Measurements from ENCODE around the gene E2F6.
A peak's percentile ranks its signal among the peaks of the same experiment; 100 is the strongest.

E2F6 gene

GRCh38 chr2:11465485-11466306 lies at the start of gene E2F6:
Gene E2F6 (minus strand): TSS chr2:11466161. CDS start chr2:11465879, 282 bp downstream.
- Histone ChIP-seq H3K9me3 (ENCODE audit: control insufficient read depth in 5 of 5, low read length in 5 of 5) (no peaks in the 10 kb centered on the region), H3K27me3 (ENCODE audit: control insufficient read depth in 5 of 5, insufficient read depth in 4 of 5, low read length in 5 of 5) (peaks cover 0 to 3% (median 0%) of the 10 kb centered on the region in 5 donors), H3K4me1 (ENCODE audit: control insufficient read depth in 5 of 5, insufficient read depth in 5 of 5, low read length in 5 of 5) (peaks cover 3 to 43% (median 36%) of the 10 kb centered on the region in 5 donors), H3K36me3 (ENCODE audit: control insufficient read depth in 5 of 5, insufficient read depth in 5 of 5, low read length in 5 of 5) (peaks cover 2 to 11% (median 5%) of the 10 kb centered on the region in 5 donors), H3K4me3 (ENCODE audit: low read depth in 1 of 5, low read length in 5 of 5) (peak within 1 kb of the TSS; percentile 57 to 81 (median 78)), H3K9ac (ENCODE audit: low read length in 5 of 5) (peak within 1 kb of the TSS in 4 of 5 donors; percentile 54 to 87 (median 78)), H3K27ac (ENCODE audit: low read depth, low read length) (peak within 1 kb of the TSS; percentile 80)

- Histone ChIP-seq H3K27ac (ENCODE audit: low read depth, low read length) (no peak overlapping the region), H3K36me3 (ENCODE audit: control insufficient read depth in 5 of 5, insufficient read depth in 5 of 5, low read length in 5 of 5) (no peaks in the 10 kb centered on the region), H3K4me1 (ENCODE audit: control insufficient read depth in 5 of 5, insufficient read depth in 5 of 5, low read length in 5 of 5) (no peaks in the 10 kb centered on the region), H3K27me3 (ENCODE audit: control insufficient read depth in 5 of 5, insufficient read depth in 4 of 5, low read length in 5 of 5) (peaks cover 0 to 7% (median 0%) of the 10 kb centered on the region in 5 donors), H3K4me3 (ENCODE audit: low read depth in 1 of 5, low read length in 5 of 5) (no peak overlapping the region), H3K9ac (ENCODE audit: low read length in 5 of 5) (no peak overlapping the region), H3K9me3 (ENCODE audit: control insufficient read depth in 5 of 5, low read length in 5 of 5) (peaks cover 0 to 5% (median 0%) of the 10 kb centered on the region in 5 donors)
Observed at GRCh38 chr2:11515490-11515981, 49.6 kb upstream of the E2F6 start.

DNA sequence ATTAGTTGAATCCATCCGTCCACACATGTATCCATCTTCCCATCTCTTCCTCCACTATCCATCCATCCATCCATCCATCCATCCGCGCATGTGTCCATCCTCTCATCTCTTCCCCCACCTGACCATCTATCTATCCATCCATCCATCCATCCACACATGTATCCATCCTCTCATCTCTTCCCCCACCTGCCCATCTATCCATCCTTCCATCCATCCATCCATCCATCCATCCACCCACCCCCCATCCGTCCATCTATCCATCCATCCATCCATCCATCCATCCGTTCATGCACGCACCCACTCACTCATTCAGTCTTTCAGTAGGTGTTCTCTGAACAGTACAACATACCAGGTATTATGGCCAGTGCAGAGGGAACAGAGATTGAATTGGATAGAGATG lies 48.9 kb upstream of the E2F6 start:
- Histone ChIP-seq H3K36me3 (ENCODE audit: control insufficient read depth in 5 of 5, insufficient read depth in 5 of 5, low read length in 5 of 5) (no peaks in the 10 kb centered on the region), H3K9me3 (ENCODE audit: control insufficient read depth in 5 of 5, low read length in 5 of 5) (peaks cover 0 to 2% (median 0%) of the 10 kb centered on the region in 5 donors), H3K27ac (ENCODE audit: low read depth, low read length) (no peak overlapping the region)

GRCh38 chr2:11514081-11514730 lies 48.2 kb upstream of the E2F6 start:
- Histone ChIP-seq H3K27me3 (ENCODE audit: control insufficient read depth in 5 of 5, insufficient read depth in 4 of 5, low read length in 5 of 5) (peaks cover 0 to 7% (median 0%) of the 10 kb centered on the region in 5 donors), H3K27ac (ENCODE audit: low read depth, low read length) (no peak overlapping the region), H3K4me3 (ENCODE audit: low read depth in 1 of 5, low read length in 5 of 5) (no peak overlapping the region), H3K4me1 (ENCODE audit: control insufficient read depth in 5 of 5, insufficient read depth in 5 of 5, low read length in 5 of 5) (no peaks in the 10 kb centered on the region), H3K9ac (ENCODE audit: low read length in 5 of 5) (no peak overlapping the region), H3K36me3 (ENCODE audit: control insufficient read depth in 5 of 5, insufficient read depth in 5 of 5, low read length in 5 of 5) (no peaks in the 10 kb centered on the region), H3K9me3 (ENCODE audit: control insufficient read depth in 5 of 5, low read length in 5 of 5) (no peaks in the 10 kb centered on the region)

More for the DNA sequence above, 48.9 kb upstream of the E2F6 start:
- Histone ChIP-seq H3K9ac (ENCODE audit: low read length in 5 of 5) (no peak overlapping the region), H3K4me1 (ENCODE audit: control insufficient read depth in 5 of 5, insufficient read depth in 5 of 5, low read length in 5 of 5) (no peaks in the 10 kb centered on the region), H3K27me3 (ENCODE audit: control insufficient read depth in 5 of 5, insufficient read depth in 4 of 5, low read length in 5 of 5) (peaks cover 0 to 7% (median 0%) of the 10 kb centered on the region in 5 donors), H3K4me3 (ENCODE audit: low read depth in 1 of 5, low read length in 5 of 5) (no peak overlapping the region)

DNA sequence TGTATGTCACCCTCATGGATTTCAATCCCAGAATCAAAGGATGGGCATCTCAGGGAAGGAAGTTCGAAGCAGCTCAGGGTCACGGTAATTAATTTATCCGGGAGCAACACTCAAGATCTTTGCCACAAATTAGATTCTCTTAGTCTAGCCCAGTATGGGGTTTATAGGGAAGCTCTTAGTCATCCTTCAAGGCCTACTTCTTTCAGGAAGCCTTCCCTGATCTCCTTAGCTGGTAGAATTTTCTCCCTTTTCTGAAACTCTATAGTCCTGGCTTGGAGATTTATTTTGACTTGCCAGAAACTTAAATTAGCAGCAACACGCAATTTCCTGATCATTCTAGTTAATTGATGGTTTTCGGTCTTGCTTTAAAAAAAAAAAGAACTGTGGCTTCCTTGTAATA lies 47.4 kb upstream of the E2F6 start:
- H3K4me3 ChIP-seq (ENCODE audit: low read depth in 1 of 5, low read length in 5 of 5), result no peak overlapping the region
- H3K27ac ChIP-seq (ENCODE audit: low read depth, low read length), result no peak overlapping the region
- peaks cover 0 to 7% (median 0%) of the 10 kb centered on the region in 5 donors for H3K27me3 ChIP-seq (ENCODE audit: control insufficient read depth in 5 of 5, insufficient read depth in 4 of 5, low read length in 5 of 5)
- H3K36me3 ChIP-seq (ENCODE audit: control insufficient read depth in 5 of 5, insufficient read depth in 5 of 5, low read length in 5 of 5), result no peaks in the 10 kb centered on the region
- no peaks in the 10 kb centered on the region for H3K4me1 ChIP-seq (ENCODE audit: control insufficient read depth in 5 of 5, insufficient read depth in 5 of 5, low read length in 5 of 5)
- no peak overlapping the region for H3K9ac ChIP-seq (ENCODE audit: low read length in 5 of 5)
- no peaks in the 10 kb centered on the region for H3K9me3 ChIP-seq (ENCODE audit: control insufficient read depth in 5 of 5, low read length in 5 of 5)

- peaks cover 0 to 7% (median 0%) of the 10 kb centered on the region in 5 donors for H3K27me3 ChIP-seq (ENCODE audit: control insufficient read depth in 5 of 5, insufficient read depth in 4 of 5, low read length in 5 of 5)
- no peaks in the 10 kb centered on the region for H3K36me3 ChIP-seq (ENCODE audit: control insufficient read depth in 5 of 5, insufficient read depth in 5 of 5, low read length in 5 of 5)
- no peaks in the 10 kb centered on the region for H3K4me1 ChIP-seq (ENCODE audit: control insufficient read depth in 5 of 5, insufficient read depth in 5 of 5, low read length in 5 of 5)
- H3K9ac ChIP-seq (ENCODE audit: low read length in 5 of 5), result no peak overlapping the region
- no peaks in the 10 kb centered on the region for H3K9me3 ChIP-seq (ENCODE audit: control insufficient read depth in 5 of 5, low read length in 5 of 5)
- no peak overlapping the region for H3K27ac ChIP-seq (ENCODE audit: low read depth, low read length)
- no peak overlapping the region for H3K4me3 ChIP-seq (ENCODE audit: low read depth in 1 of 5, low read length in 5 of 5)
Observed at GRCh38 chr2:11512431-11512830, 46.5 kb upstream of the E2F6 start.

DNA sequence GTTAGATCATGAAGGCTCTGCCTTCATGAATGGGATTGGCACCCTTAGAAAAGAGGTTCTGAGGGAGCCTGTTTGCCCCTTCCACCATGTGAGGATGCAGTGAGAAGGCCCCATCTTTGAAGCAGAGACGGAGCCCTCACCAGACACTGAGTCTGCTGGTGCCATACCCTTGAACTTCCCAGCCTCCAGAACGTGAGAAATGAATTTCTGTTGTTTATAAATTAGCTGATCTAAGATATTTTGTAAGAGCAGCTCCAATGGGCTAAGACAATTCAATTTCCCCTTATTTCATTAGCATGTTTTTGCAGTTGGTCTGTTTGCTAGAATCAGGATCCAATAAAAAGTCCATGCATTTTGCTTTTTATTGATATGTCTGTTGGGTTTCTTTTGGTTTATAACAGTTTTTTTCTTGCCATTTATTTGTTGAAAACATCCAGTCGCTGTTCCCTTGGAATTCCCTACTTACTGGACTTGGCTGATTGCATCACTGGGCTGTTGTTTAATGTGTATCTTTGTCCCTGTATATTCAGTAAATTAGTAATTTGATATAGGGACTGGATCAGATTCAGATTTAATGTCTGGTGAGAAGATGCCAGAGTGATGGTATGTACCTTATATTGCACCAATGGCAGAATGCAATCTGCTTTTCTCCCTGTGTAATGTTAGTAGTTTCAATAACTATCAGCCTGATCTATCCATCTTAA lies 43.8 kb upstream of the E2F6 start:
- H3K4me3 ChIP-seq (ENCODE audit: low read depth in 1 of 5, low read length in 5 of 5), result no peak overlapping the region
- no peaks in the 10 kb centered on the region for H3K4me1 ChIP-seq (ENCODE audit: control insufficient read depth in 5 of 5, insufficient read depth in 5 of 5, low read length in 5 of 5)
- no peaks in the 10 kb centered on the region for H3K36me3 ChIP-seq (ENCODE audit: control insufficient read depth in 5 of 5, insufficient read depth in 5 of 5, low read length in 5 of 5)
- no peak overlapping the region for H3K27ac ChIP-seq (ENCODE audit: low read depth, low read length)
- H3K9me3 ChIP-seq (ENCODE audit: control insufficient read depth in 5 of 5, low read length in 5 of 5), result no peaks in the 10 kb centered on the region
- H3K9ac ChIP-seq (ENCODE audit: low read length in 5 of 5), result no peak overlapping the region
- peaks cover 0 to 4% (median 0%) of the 10 kb centered on the region in 5 donors for H3K27me3 ChIP-seq (ENCODE audit: control insufficient read depth in 5 of 5, insufficient read depth in 4 of 5, low read length in 5 of 5)

- H3K36me3 ChIP-seq (ENCODE audit: control insufficient read depth in 5 of 5, insufficient read depth in 5 of 5, low read length in 5 of 5), result no peaks in the 10 kb centered on the region
- H3K9ac ChIP-seq (ENCODE audit: low read length in 5 of 5), result no peak overlapping the region
- peaks cover 0 to 4% (median 0%) of the 10 kb centered on the region in 5 donors for H3K27me3 ChIP-seq (ENCODE audit: control insufficient read depth in 5 of 5, insufficient read depth in 4 of 5, low read length in 5 of 5)
- H3K27ac ChIP-seq (ENCODE audit: low read depth, low read length), result no peak overlapping the region
- H3K4me3 ChIP-seq (ENCODE audit: low read depth in 1 of 5, low read length in 5 of 5), result no peak overlapping the region
- no peaks in the 10 kb centered on the region for H3K4me1 ChIP-seq (ENCODE audit: control insufficient read depth in 5 of 5, insufficient read depth in 5 of 5, low read length in 5 of 5)
- peaks cover 0 to 4% (median 2%) of the 10 kb centered on the region in 5 donors for H3K9me3 ChIP-seq (ENCODE audit: control insufficient read depth in 5 of 5, low read length in 5 of 5)
Observed at GRCh38 chr2:11508279-11508678, 42.3 kb upstream of the E2F6 start.

DNA sequence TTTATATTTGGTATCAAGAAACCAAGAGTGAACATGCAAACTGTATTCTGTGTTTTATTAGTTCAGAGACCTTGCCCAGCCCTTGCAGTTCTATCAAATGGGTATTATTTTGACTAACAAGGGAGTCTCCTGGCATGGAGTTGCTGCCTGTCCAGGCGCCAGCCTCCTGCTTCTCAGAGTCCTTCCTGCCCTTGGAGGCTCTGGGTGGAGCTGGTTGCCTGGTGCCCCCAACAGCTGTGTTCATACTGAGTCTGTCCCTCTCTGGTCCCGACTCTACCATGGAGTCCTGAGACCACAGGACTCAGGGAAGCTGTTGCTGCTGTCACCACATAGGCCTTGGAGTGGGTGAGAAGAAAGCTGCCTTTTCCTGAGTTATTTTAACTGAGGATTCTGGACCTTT lies 41.6 kb upstream of the E2F6 start:
- Histone ChIP-seq H3K4me1 (ENCODE audit: control insufficient read depth in 5 of 5, insufficient read depth in 5 of 5, low read length in 5 of 5) (no peaks in the 10 kb centered on the region), H3K27ac (ENCODE audit: low read depth, low read length) (no peak overlapping the region), H3K9ac (ENCODE audit: low read length in 5 of 5) (no peak overlapping the region)

More for the DNA sequence above, 41.6 kb upstream of the E2F6 start:
- Histone ChIP-seq H3K27me3 (ENCODE audit: control insufficient read depth in 5 of 5, insufficient read depth in 4 of 5, low read length in 5 of 5) (peaks cover 0 to 4% (median 0%) of the 10 kb centered on the region in 5 donors), H3K4me3 (ENCODE audit: low read depth in 1 of 5, low read length in 5 of 5) (no peak overlapping the region), H3K9me3 (ENCODE audit: control insufficient read depth in 5 of 5, low read length in 5 of 5) (peaks cover 0 to 10% (median 2%) of the 10 kb centered on the region in 5 donors), H3K36me3 (ENCODE audit: control insufficient read depth in 5 of 5, insufficient read depth in 5 of 5, low read length in 5 of 5) (no peaks in the 10 kb centered on the region)

Data from subcutaneous abdominal adipose tissue (tissue), 5 donors.